SK-N-SH treated with all-trans-retinoic acid at 6 μM for 48 hours (cell line): ENCODE measurements around the gene RNF17.

ENCODE experiments used
- ATAC-seq: fragments of 200-7000 bp; cut with Tn5 transposase; 3 replicates; pipeline ENCODE4 v1.9.1; 2020; ENCODE audit warnings: mild to moderate bottlenecking, moderate library complexity
- ARNTL ChIP-seq: fragments of 450-650 bp; formaldehyde crosslinking; IDR thresholded peaks from 2 replicates; pipeline ENCODE4 v1.5.0; 2020; ENCODE audit warnings: low read depth, mild to moderate bottlenecking, moderate library complexity, borderline replicate concordance
- BACH2 ChIP-seq: fragments of 250-450 bp; sonication (Bioruptor Pico); IDR thresholded peaks from 2 replicates; pipeline ENCODE4 v1.9.0; 2021; ENCODE audit warnings: mild to moderate bottlenecking, borderline replicate concordance
- ISL1 ChIP-seq: fragments of 250-450 bp; sonication (Bioruptor Pico); IDR thresholded peaks from 2 replicates; pipeline ENCODE4 v2.1.2; 2022; ENCODE audit warnings: mild to moderate bottlenecking, moderate library complexity
- OSR1 ChIP-seq: fragments of 250-450 bp; sonication (Bioruptor Pico); IDR thresholded peaks from 2 replicates; pipeline ENCODE4 v1.8.0; 2022; ENCODE audit warnings: moderate library complexity, mild to moderate bottlenecking, inconsistent platforms
- RARB ChIP-seq: fragments of 250-450 bp; sonication (Bioruptor Pico); IDR thresholded peaks from 2 replicates; pipeline ENCODE4 v1.8.0; 2021; ENCODE audit warnings: mild to moderate bottlenecking, moderate library complexity
- SNAI2 ChIP-seq: fragments of 250-450 bp; sonication (Bioruptor Pico); IDR thresholded peaks from 2 replicates; pipeline ENCODE4 v1.5.0; 2020; ENCODE audit warnings: mild to moderate bottlenecking, moderate library complexity
- TCF4 ChIP-seq: fragments of 250-450 bp; sonication (Bioruptor Pico); IDR thresholded peaks from 2 replicates; pipeline ENCODE4 v1.8.0; 2021; ENCODE audit warnings: mild to moderate bottlenecking, moderate library complexity, borderline replicate concordance
- TOX ChIP-seq: fragments of 250-450 bp; sonication (Bioruptor Pico); IDR thresholded peaks from 2 replicates; pipeline ENCODE4 v1.8.0; 2021; ENCODE audit warnings: mild to moderate bottlenecking, moderate library complexity, borderline replicate concordance
- ZC3H10 ChIP-seq: fragments of 250-450 bp; sonication (Bioruptor Pico); IDR thresholded peaks from 2 replicates; pipeline ENCODE4 v1.5.1; 2021; ENCODE audit warnings: mild to moderate bottlenecking, moderate library complexity
- ZFP3 ChIP-seq: fragments of 250-450 bp; sonication (Bioruptor Pico); IDR thresholded peaks from 2 replicates; pipeline ENCODE4 v1.5.0; 2020; ENCODE audit warnings: mild to moderate bottlenecking, moderate library complexity
- ZFP30 ChIP-seq: fragments of 450-650 bp; formaldehyde crosslinking; IDR thresholded peaks from 2 replicates; pipeline ENCODE4 v1.5.0; 2022; ENCODE audit warnings: mild to moderate bottlenecking, moderate library complexity
- ZNF565 ChIP-seq: fragments of 450-650 bp; formaldehyde crosslinking; conservative IDR thresholded peaks from 2 replicates; pipeline ENCODE4 v1.5.0; 2020; ENCODE audit warnings: low read depth, mild to moderate bottlenecking, moderate library complexity
- ZNF70 ChIP-seq: fragments of 450-650 bp; formaldehyde crosslinking; IDR thresholded peaks from 2 replicates; pipeline ENCODE4 v1.5.0; 2020; ENCODE audit warnings: mild to moderate bottlenecking, moderate library complexity
- TF ChIP-seq, protein P1 (sequence below): fragments of 250-450 bp; sonication (Bioruptor Pico); IDR thresholded peaks from 2 replicates; pipeline ENCODE4 v1.8.0; 2020; ENCODE audit warnings: mild to moderate bottlenecking, moderate library complexity, borderline replicate concordance
- TF ChIP-seq, protein P2 (sequence below): fragments of 250-450 bp; sonication (Bioruptor Pico); IDR thresholded peaks from 2 replicates; pipeline ENCODE4 v1.5.1; 2021; ENCODE audit warnings: mild to moderate bottlenecking, moderate library complexity
- TF ChIP-seq, protein P3 (sequence below): fragments of 250-450 bp; sonication (Bioruptor Pico); IDR thresholded peaks from 2 replicates; pipeline ENCODE4 v1.5.0; 2020; ENCODE audit warnings: mild to moderate bottlenecking, moderate library complexity
- TF ChIP-seq, protein P4 (sequence below): fragments of 250-450 bp; sonication (Bioruptor Pico); IDR thresholded peaks from 2 replicates; pipeline ENCODE4 v1.8.0; 2021; ENCODE audit warnings: low read depth, mild to moderate bottlenecking, moderate library complexity, borderline replicate concordance

RNF17 gene

DNA sequence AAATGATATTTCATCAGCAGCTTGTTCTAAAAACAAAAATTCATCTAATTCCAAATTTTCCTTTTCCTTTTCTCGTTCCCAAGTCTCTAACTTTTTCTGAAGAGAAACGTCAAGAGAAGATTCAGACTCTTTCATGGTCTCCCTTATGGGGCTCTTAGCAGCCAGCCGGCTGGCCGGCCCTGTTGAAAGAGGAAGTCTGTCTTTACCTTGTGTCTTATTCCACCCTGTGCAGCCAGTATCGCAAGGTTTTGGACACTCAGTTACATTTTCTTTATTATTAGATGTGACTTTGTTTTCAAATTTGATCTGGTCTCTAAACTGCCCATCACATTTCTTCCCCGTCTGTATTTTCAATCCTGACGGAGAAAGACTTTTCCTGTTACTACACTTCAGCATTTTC, 142.3 kb downstream of the RNF17 start:
- no peak for ATAC-seq
- TF ChIP-seq BACH2 (CRISPR knock-in tag) (no peak), ZNF70 (CRISPR knock-in tag) (no peak), OSR1 (CRISPR knock-in tag) (no peak), TCF4 (CRISPR knock-in tag) (no peak), ISL1 (no peak), RARB (CRISPR knock-in tag) (no peak), SNAI2 (CRISPR knock-in tag) (no peak), TOX (CRISPR knock-in tag) (no peak), ZFP3 (no peak), ZC3H10 (CRISPR knock-in tag) (no peak), ARNTL (no peak)
- TF ChIP-seq, protein P1, sequence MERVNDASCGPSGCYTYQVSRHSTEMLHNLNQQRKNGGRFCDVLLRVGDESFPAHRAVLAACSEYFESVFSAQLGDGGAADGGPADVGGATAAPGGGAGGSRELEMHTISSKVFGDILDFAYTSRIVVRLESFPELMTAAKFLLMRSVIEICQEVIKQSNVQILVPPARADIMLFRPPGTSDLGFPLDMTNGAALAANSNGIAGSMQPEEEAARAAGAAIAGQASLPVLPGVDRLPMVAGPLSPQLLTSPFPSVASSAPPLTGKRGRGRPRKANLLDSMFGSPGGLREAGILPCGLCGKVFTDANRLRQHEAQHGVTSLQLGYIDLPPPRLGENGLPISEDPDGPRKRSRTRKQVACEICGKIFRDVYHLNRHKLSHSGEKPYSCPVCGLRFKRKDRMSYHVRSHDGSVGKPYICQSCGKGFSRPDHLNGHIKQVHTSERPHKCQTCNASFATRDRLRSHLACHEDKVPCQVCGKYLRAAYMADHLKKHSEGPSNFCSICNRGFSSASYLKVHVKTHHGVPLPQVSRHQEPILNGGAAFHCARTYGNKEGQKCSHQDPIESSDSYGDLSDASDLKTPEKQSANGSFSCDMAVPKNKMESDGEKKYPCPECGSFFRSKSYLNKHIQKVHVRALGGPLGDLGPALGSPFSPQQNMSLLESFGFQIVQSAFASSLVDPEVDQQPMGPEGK: no peak
- TF ChIP-seq, protein P2, sequence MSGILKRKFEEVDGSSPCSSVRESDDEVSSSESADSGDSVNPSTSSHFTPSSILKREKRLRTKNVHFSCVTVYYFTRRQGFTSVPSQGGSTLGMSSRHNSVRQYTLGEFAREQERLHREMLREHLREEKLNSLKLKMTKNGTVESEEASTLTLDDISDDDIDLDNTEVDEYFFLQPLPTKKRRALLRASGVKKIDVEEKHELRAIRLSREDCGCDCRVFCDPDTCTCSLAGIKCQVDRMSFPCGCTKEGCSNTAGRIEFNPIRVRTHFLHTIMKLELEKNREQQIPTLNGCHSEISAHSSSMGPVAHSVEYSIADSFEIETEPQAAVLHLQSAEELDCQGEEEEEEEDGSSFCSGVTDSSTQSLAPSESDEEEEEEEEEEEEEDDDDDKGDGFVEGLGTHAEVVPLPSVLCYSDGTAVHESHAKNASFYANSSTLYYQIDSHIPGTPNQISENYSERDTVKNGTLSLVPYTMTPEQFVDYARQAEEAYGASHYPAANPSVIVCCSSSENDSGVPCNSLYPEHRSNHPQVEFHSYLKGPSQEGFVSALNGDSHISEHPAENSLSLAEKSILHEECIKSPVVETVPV (CRISPR knock-in tag): no peak
- TF ChIP-seq, protein P3, sequence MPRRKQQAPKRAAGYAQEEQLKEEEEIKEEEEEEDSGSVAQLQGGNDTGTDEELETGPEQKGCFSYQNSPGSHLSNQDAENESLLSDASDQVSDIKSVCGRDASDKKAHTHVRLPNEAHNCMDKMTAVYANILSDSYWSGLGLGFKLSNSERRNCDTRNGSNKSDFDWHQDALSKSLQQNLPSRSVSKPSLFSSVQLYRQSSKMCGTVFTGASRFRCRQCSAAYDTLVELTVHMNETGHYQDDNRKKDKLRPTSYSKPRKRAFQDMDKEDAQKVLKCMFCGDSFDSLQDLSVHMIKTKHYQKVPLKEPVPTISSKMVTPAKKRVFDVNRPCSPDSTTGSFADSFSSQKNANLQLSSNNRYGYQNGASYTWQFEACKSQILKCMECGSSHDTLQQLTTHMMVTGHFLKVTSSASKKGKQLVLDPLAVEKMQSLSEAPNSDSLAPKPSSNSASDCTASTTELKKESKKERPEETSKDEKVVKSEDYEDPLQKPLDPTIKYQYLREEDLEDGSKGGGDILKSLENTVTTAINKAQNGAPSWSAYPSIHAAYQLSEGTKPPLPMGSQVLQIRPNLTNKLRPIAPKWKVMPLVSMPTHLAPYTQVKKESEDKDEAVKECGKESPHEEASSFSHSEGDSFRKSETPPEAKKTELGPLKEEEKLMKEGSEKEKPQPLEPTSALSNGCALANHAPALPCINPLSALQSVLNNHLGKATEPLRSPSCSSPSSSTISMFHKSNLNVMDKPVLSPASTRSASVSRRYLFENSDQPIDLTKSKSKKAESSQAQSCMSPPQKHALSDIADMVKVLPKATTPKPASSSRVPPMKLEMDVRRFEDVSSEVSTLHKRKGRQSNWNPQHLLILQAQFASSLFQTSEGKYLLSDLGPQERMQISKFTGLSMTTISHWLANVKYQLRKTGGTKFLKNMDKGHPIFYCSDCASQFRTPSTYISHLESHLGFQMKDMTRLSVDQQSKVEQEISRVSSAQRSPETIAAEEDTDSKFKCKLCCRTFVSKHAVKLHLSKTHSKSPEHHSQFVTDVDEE (CRISPR knock-in tag): no peak
- TF ChIP-seq, protein P4, sequence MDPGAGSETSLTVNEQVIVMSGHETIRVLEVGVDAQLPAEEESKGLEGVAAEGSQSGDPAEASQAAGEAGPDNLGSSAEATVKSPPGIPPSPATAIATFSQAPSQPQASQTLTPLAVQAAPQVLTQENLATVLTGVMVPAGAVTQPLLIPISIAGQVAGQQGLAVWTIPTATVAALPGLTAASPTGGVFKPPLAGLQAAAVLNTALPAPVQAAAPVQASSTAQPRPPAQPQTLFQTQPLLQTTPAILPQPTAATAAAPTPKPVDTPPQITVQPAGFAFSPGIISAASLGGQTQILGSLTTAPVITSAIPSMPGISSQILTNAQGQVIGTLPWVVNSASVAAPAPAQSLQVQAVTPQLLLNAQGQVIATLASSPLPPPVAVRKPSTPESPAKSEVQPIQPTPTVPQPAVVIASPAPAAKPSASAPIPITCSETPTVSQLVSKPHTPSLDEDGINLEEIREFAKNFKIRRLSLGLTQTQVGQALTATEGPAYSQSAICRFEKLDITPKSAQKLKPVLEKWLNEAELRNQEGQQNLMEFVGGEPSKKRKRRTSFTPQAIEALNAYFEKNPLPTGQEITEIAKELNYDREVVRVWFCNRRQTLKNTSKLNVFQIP: no peak

DNA sequence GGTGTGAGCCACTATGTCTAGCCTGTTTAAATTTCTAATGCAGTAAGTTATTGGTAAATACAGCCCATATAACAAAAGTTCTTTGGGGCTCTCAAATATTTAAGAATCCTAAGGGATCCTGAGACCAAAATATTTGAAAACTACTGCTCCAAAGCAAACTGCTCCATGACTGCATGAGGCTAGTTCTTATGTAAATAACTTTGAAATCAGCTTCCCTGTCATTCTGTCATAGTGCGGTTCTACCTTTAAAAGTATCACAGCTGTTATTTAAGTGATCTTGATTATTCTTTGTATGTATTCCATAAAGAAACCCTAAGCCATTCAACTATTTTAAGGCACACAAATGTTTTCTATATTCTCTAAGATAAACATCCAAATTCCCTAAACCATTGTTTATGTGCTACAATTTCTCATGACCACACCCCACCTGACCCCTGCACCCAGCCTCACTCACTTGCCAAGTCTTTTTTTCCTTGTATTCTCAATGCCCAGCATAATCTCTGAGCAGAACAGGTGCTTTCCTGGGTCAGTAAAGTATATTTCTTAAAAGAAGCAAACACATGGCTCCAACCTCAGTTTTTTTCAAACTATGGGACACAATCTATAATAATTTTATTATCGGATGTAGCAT, 146.6 kb downstream of the RNF17 start:
- no peak for TF ChIP-seq ZFP3
- no peak for TF ChIP-seq ZNF565
- TF ChIP-seq, protein P2 (CRISPR knock-in tag): no peak
- no peak for TF ChIP-seq OSR1 (CRISPR knock-in tag)
- no peak for TF ChIP-seq TCF4 (CRISPR knock-in tag)
- TF ChIP-seq ISL1: no peak
- TF ChIP-seq ZFP30 (CRISPR knock-in tag): no peak
- TF ChIP-seq, protein P4: no peak
- TF ChIP-seq TOX (CRISPR knock-in tag): no peak
- no peak for TF ChIP-seq ZNF70 (CRISPR knock-in tag)
- no peak for TF ChIP-seq SNAI2 (CRISPR knock-in tag)
- ATAC-seq: no peak
